HEK293T (cell line): ENCODE data around the gene TSPAN18.

ENCODE experiments used
- ARNT ChIP-seq: fragments of 450-650 bp; IDR thresholded peaks from 2 replicates; pipeline ENCODE4 v1.6.1; 2017; ENCODE audit warnings: mild to moderate bottlenecking
- BHLHE40 ChIP-seq: fragments of 450-650 bp; IDR thresholded peaks from 2 replicates; pipeline ENCODE4 v1.6.1; 2016; ENCODE audit warnings: mild to moderate bottlenecking, moderate library complexity, borderline replicate concordance
- ELF4 ChIP-seq: fragments of 450-650 bp; IDR thresholded peaks from 2 replicates; pipeline ENCODE4 v1.6.1; 2017; ENCODE audit warnings: antibody characterized with exemption
- FOXA1 ChIP-seq: fragments of 450-650 bp; IDR thresholded peaks from 2 replicates; pipeline ENCODE4 v1.6.1; 2016; ENCODE audit warnings: mild to moderate bottlenecking
- FOXK2 ChIP-seq: fragments of 450-650 bp; IDR thresholded peaks from 2 replicates; pipeline ENCODE4 v1.6.1; 2016; ENCODE audit warnings: mild to moderate bottlenecking
- FOXM1 ChIP-seq: fragments of 450-650 bp; IDR thresholded peaks from 2 replicates; pipeline ENCODE4 v1.6.1; 2017; ENCODE audit warnings: mild to moderate bottlenecking, borderline replicate concordance
- HDGF ChIP-seq: fragments of 450-650 bp; IDR thresholded peaks from 2 replicates; pipeline ENCODE4 v1.6.1; 2017; ENCODE audit warnings: antibody characterized with exemption, borderline replicate concordance
- LEF1 ChIP-seq: fragments of 450-650 bp; IDR thresholded peaks from 2 replicates; pipeline ENCODE4 v1.6.1; 2017; ENCODE audit warnings: mild to moderate bottlenecking, borderline replicate concordance
- NFRKB ChIP-seq: fragments of 450-650 bp; IDR thresholded peaks from 2 replicates; pipeline ENCODE4 v1.6.1; 2016; ENCODE audit warnings: mild to moderate bottlenecking, moderate library complexity
- PKNOX1 ChIP-seq: fragments of 450-650 bp; IDR thresholded peaks from 2 replicates; pipeline ENCODE4 v1.6.1; 2016
- SP1 ChIP-seq: fragments of 450-650 bp; IDR thresholded peaks from 2 replicates; pipeline ENCODE4 v1.6.1; 2017
- SUZ12 ChIP-seq: fragments of 450-650 bp; IDR thresholded peaks from 2 replicates; pipeline ENCODE4 v1.6.1; 2016; ENCODE audit warnings: mild to moderate bottlenecking
- TARDBP ChIP-seq: fragments of 450-650 bp; IDR thresholded peaks from 2 replicates; pipeline ENCODE4 v1.6.1; 2016

- no peak for TF ChIP-seq FOXM1
- TF ChIP-seq PKNOX1: no peak
- TF ChIP-seq SP1: no peak
- TF ChIP-seq ARNT: no peak
- no peak for TF ChIP-seq FOXK2
- TF ChIP-seq FOXA1: no peak
- TF ChIP-seq LEF1: no peak
- no peak for TF ChIP-seq TARDBP
- TF ChIP-seq BHLHE40: no peak
- TF ChIP-seq SUZ12: no peak
- no peak for TF ChIP-seq ELF4
- TF ChIP-seq HDGF: no peak
- TF ChIP-seq NFRKB: no peak
Measured at GRCh38 chr11:44718057-44718456, 8.7 kb upstream of the TSPAN18 start.
